Gastroesophageal sphincter (tissue), 3 donors: ENCODE results near the gene BET1.

Experiments
- EP300 ChIP-seq: sonication (generic); formaldehyde crosslinking; IDR thresholded peaks from one replicate; pipeline ENCODE4 v1.6.1; 2017; ENCODE audit warnings: antibody characterized with exemption, mild to moderate bottlenecking
- TF ChIP-seq, protein P1 (sequence below), 4 experiments: fragments of 200-600 bp in 2 of 4; fragments of 450-650 bp in 2 of 4; sonication (generic) in 1 of 4; IDR thresholded peaks; one replicate each; pipeline ENCODE4 v1.5.1; 2017 to 2019; ENCODE audit warnings: antibody characterized with exemption in 4 of 4, mild to moderate bottlenecking in 2 of 4, moderate library complexity in 2 of 4

DNA sequence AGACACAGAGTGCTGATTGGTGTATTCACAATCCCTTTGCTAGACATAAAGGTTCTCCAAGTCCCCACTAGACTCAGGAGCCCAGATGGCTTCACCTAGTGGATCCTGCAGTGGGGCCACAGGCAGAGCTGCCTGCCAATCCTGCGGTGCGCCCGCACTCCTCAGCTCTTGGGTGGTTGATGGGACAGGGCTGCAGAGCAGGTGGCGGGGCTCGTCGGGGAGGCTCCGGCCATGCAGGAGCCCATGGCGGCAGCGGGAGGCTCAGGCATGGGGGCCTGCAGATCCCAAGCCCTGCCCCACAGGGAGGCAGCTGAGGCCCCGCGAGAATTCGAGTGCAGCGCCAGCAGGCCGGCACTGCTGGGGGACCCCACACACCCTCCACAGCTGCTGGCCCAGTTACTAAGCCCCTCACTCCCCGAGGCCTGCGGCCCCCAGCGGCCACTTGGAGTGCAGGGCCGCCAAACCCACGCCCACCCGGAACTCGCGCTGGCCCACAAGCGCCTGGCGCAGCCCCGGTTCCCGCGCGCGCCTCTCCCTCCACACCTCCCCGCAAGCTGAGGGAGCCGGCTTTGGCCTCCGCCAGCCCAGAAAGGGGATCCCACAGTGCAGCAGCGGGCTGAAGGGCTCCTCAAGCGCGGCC, 7.7 kb upstream of the BET1 start:
- TF ChIP-seq, protein P1, sequence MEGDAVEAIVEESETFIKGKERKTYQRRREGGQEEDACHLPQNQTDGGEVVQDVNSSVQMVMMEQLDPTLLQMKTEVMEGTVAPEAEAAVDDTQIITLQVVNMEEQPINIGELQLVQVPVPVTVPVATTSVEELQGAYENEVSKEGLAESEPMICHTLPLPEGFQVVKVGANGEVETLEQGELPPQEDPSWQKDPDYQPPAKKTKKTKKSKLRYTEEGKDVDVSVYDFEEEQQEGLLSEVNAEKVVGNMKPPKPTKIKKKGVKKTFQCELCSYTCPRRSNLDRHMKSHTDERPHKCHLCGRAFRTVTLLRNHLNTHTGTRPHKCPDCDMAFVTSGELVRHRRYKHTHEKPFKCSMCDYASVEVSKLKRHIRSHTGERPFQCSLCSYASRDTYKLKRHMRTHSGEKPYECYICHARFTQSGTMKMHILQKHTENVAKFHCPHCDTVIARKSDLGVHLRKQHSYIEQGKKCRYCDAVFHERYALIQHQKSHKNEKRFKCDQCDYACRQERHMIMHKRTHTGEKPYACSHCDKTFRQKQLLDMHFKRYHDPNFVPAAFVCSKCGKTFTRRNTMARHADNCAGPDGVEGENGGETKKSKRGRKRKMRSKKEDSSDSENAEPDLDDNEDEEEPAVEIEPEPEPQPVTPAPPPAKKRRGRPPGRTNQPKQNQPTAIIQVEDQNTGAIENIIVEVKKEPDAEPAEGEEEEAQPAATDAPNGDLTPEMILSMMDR (IDR thresholded peaks at IDR 0.05), result no peak
- no peak for TF ChIP-seq EP300
